Thoracic aorta (tissue), 2 donors: Measurements from ENCODE around the gene TRIM65. TPM values are rescaled to one million over a fixed set of nuclear protein-coding genes. Genes with fewer than 3 reads are reported as not detected.

ENCODE experiments used
- ATAC-seq: fragments of 150-250 bp; one replicate; pipeline ENCODE4 v1.8.0; 2017; ENCODE audit warnings: low read depth; ENCODE audit not compliant: insufficient number of reproducible peaks, low FRiP score
- DNase-seq: peaks from one replicate; pipeline ENCODE4 v3.0.0-alpha.2; 2020; ENCODE audit warnings: low spot score
- H3K27ac ChIP-seq, 2 donors: fragments of 200-600 bp; sonication (generic); 1 replicate in 1 of 2; 2 replicates in 1 of 2; pipeline ENCODE4 v1.5.1; 2016; ENCODE audit warnings: mild to moderate bottlenecking in 2 of 2, moderate library complexity in 2 of 2
- H3K27me3 ChIP-seq: fragments of 200-600 bp; sonication (generic); replicated peaks from 2 replicates; pipeline ENCODE4 v1.6.0; 2016; ENCODE audit warnings: mild to moderate bottlenecking; ENCODE audit not compliant: insufficient read depth
- H3K36me3 ChIP-seq: fragments of 200-600 bp; sonication (generic); one replicate; pipeline ENCODE4 v1.5.1; 2016
- H3K4me1 ChIP-seq, 2 donors: fragments of 200-600 bp; sonication (generic); 1 replicate in 1 of 2; 2 replicates in 1 of 2; pipeline versions ENCODE4 v1.5.1 to v1.6.0; 2016; ENCODE audit warnings: low read depth in 2 of 2, mild to moderate bottlenecking in 1 of 2; ENCODE audit not compliant: control insufficient read depth in 1 of 2
- H3K4me3 ChIP-seq: fragments of 200-600 bp; sonication (generic); 2 replicates; pipeline ENCODE4 v1.5.1; 2016; ENCODE audit warnings: mild to moderate bottlenecking
- H3K9me3 ChIP-seq: fragments of 200-600 bp; sonication (generic); 2 replicates; pipeline ENCODE4 v1.5.1; 2016
- CTCF ChIP-seq: fragments of 200-600 bp; sonication (generic); IDR thresholded peaks from one replicate; pipeline ENCODE4 v1.5.1; 2019; ENCODE audit warnings: antibody characterized with exemption
- total RNA-seq, 2 donors: library from RNA; depleted of rRNA; stranded (reverse); fragments of >200 nt; gene quantifications; one replicate each; pipeline versions ENCODE4 v1.1.0 to v1.2.3, GENCODE V29; 2016

The TRIM65 gene
- total RNA-seq, 2 donors from 2014 or later = 21.4 to 22.6 TPM

DNA sequence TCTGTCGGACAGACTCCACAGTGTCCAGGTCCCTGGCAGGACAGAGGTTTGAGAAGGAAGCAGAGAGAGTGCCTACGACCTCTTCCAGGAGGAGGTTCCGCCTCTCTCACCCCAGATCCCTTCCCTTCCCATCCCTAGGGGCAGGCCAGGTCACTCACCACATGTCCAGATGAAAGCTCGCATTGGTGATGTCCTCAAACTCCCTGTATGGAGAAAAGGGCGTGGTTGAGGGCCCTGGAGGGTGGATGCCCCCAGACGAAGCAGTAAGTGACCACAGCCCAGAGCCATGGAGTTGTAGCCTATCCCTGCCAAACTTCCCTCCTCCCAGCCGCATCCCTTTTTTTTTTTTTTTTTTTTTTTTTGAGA, 56.0 kb downstream of the TRIM65 start:
- no peak overlapping the region for H3K27ac ChIP-seq
- ATAC-seq = no peak
- no peak for DNase-seq
- no peak overlapping the region for H3K4me3 ChIP-seq
- H3K36me3 ChIP-seq = peaks cover 4% of the 10 kb centered on the region
- no peaks in the 10 kb centered on the region for H3K27me3 ChIP-seq
- no peak for TF ChIP-seq CTCF
- no peaks in the 10 kb centered on the region for H3K9me3 ChIP-seq
- H3K4me1 ChIP-seq = peaks cover 10 to 11% of the 10 kb centered on the region in 2 donors

DNA sequence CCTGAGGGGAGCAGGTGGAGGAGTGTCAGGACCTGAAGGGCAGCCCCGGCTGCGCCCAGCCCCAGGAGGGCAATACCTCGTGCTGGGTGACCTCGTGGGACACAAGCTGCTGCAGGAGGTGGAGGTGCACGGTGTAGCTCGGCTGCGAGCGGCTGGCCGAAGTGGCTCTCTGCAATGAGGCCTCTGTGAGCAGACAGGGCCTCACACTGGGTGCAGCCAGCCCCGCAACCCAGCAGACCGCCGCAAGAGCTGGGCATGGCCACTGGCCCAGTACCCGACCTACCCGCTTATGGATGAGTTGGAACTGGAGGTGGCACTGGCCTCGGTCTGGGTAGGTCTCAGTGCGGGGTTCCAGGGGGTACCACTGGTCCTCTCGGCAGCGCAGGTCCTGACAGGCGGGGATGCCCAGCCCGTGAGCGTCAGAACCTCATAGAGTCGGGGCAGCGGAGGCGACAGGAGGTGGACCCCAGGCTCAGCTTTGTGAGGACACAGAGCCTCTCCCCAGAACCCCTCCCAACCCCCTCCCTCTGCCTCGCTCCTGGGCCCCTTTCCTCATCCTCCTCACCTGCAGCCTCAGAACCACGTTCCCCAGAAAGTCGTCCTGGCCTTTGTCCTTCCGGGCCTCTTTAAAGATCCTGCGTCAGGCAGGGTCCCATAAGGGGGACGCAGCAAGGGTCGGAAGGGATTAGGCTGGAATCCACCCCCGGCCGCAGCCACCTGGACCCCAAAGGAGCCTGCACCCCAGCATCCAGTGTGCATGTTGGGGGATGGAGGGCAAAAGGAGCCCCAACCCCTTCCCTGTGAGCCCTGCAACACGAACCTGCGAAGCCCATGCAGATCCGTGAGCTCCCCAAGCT, 56.6 kb downstream of the TRIM65 start:
- Histone ChIP-seq H3K36me3 (peaks cover 4% of the 10 kb centered on the region), H3K9me3 (no peaks in the 10 kb centered on the region), H3K27ac (no peak overlapping the region), H3K4me1 (peaks cover 5 to 9% of the 10 kb centered on the region in 2 donors), H3K4me3 (no peak overlapping the region), H3K27me3 (no peaks in the 10 kb centered on the region)
- DNase-seq = no peak
- TF ChIP-seq CTCF = no peak
- no peak for ATAC-seq

Other genes starting within 250 kb of the TRIM65 start
- 10 to 100 TPM; 12.6 to 29.9 TPM for gene RECQL5, start 229.8 kb downstream of the TRIM65 start, total RNA-seq
- 10 to 100 TPM; 65.1 to 70.4 TPM for gene SAP30BP, start 229.6 kb downstream of the TRIM65 start, total RNA-seq
- gene ITGB4, start 175.5 kb downstream of the TRIM65 start, total RNA-seq = 10 to 100 TPM; 11.6 to 21.1 TPM
- gene GALK1, start 131.8 kb downstream of the TRIM65 start, total RNA-seq = 10 to 100 TPM; 29.6 to 58.3 TPM
- 10 to 100 TPM; 31.0 to 51.7 TPM for gene UNK, start 112.1 kb downstream of the TRIM65 start, total RNA-seq
- 10 to 100 TPM; 13.5 to 36.0 TPM for gene UNC13D, start 52.5 kb downstream of the TRIM65 start, total RNA-seq
- 10 to 100 TPM; 55.8 to 83.1 TPM for gene WBP2, start 41.6 kb downstream of the TRIM65 start, total RNA-seq
- gene TRIM47, start 18.4 kb downstream of the TRIM65 start, total RNA-seq = 10 to 100 TPM; 58.9 to 94.0 TPM
- gene MRPL38, start 7.9 kb upstream of the TRIM65 start, total RNA-seq = 10 to 100 TPM; 42.4 to 56.2 TPM
- gene FBF1, start 44.1 kb upstream of the TRIM65 start, total RNA-seq = 1 to 10 TPM; 6.3 to 8.0 TPM
- 10 to 100 TPM; 22.5 to 37.6 TPM for gene ACOX1, start 82.2 kb upstream of the TRIM65 start, total RNA-seq
- 1 to 10 TPM; 6.0 to 8.1 TPM for gene TEN1, start 82.3 kb upstream of the TRIM65 start, total RNA-seq
- 1 to 10 TPM; 3.2 to 4.9 TPM for gene CDK3, start 103.9 kb upstream of the TRIM65 start, total RNA-seq
- gene EVPL, start 130.4 kb upstream of the TRIM65 start, total RNA-seq = 1 to 10 TPM; 1.4 to 1.6 TPM
- 10 to 100 TPM; 19.1 to 39.9 TPM for gene SRP68, start 175.6 kb upstream of the TRIM65 start, total RNA-seq
- 1 to 10 TPM in 1 of 2 donors, not detected in 1; 1.4 TPM for gene GALR2, start 177.8 kb upstream of the TRIM65 start, total RNA-seq
- gene ZACN, start 182.2 kb upstream of the TRIM65 start, total RNA-seq = not detected
- 10 to 100 TPM; 79.7 to 94.0 TPM for gene EXOC7, start 206.8 kb upstream of the TRIM65 start, total RNA-seq
- gene FOXJ1, start 244.3 kb upstream of the TRIM65 start, total RNA-seq = not detected